Measurements from ENCODE around the gene EPHB3.
"Not testable (repeated sequence)": the region's sequence is repeated elsewhere in the genome, so short reads cannot be mapped to it uniquely, and the experiment has no call there.

EPHB3 gene

GRCh38 chr3:184610245-184610871 is 48.8 kb downstream of the EPHB3 start:
- TF ChIP-seq, protein P1, sequence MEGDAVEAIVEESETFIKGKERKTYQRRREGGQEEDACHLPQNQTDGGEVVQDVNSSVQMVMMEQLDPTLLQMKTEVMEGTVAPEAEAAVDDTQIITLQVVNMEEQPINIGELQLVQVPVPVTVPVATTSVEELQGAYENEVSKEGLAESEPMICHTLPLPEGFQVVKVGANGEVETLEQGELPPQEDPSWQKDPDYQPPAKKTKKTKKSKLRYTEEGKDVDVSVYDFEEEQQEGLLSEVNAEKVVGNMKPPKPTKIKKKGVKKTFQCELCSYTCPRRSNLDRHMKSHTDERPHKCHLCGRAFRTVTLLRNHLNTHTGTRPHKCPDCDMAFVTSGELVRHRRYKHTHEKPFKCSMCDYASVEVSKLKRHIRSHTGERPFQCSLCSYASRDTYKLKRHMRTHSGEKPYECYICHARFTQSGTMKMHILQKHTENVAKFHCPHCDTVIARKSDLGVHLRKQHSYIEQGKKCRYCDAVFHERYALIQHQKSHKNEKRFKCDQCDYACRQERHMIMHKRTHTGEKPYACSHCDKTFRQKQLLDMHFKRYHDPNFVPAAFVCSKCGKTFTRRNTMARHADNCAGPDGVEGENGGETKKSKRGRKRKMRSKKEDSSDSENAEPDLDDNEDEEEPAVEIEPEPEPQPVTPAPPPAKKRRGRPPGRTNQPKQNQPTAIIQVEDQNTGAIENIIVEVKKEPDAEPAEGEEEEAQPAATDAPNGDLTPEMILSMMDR (IDR thresholded peaks at IDR 0.05; ENCODE audit: low read depth, low read length): no peak

DNA sequence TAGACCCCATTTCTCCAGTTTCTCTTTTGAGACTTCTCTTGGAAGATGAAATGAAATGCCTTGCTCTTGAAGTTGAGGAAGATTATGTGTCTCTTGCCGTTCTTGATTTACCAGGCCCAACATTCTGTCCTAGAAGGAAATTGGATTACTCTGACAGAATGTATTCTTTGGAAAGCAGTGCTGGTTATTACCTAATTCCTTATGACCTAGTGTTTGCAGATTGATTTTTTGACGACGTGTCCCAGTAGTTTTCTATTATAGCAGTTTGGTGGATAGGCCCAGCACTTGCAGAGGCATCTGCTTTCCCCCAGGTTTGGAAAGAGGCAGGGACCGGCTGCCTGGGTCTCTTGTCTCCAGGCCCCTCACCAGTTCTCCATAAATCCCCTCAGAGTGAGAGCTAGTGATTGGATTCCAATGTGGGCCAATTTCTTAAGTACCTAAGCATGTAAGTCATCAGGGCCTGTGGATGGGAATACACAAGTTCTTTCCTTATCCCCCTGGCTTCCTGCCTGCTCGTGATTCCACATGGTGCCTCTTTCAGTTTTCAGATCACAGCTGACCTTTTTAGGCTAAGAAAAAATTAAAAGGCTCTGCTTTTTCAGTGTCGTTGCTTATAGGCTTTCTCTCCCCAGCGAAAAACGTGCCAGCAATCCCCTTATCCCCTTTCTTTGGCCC is 50.2 kb downstream of the EPHB3 start:
- DNase-seq (ENCODE audit: extremely low read depth, low read depth): no peak
- TF ChIP-seq, protein P1 (IDR thresholded peaks at IDR 0.05; ENCODE audit: low read depth, low read length): no peak

More at GRCh38 chr3:184610245-184610871, 48.8 kb downstream of the EPHB3 start:
- DNase-seq (ENCODE audit: extremely low read depth, low read depth): no peak

GRCh38 chr3:184615396-184615795 is 53.8 kb downstream of the EPHB3 start:
- TF ChIP-seq, protein P1 (IDR thresholded peaks at IDR 0.05; ENCODE audit: low read depth, low read length): no peak
- no peak for DNase-seq (ENCODE audit: extremely low read depth, low read depth)

- TF ChIP-seq, protein P1 (IDR thresholded peaks at IDR 0.05; ENCODE audit: low read depth, low read length): no peak
- DNase-seq (ENCODE audit: extremely low read depth, low read depth): no peak
Measured at GRCh38 chr3:184616436-184616835, 54.9 kb downstream of the EPHB3 start.

GRCh38 chr3:184617306-184617705 is 55.7 kb downstream of the EPHB3 start:
- not testable (repeated sequence) for DNase-seq (ENCODE audit: extremely low read depth, low read depth)

DNA sequence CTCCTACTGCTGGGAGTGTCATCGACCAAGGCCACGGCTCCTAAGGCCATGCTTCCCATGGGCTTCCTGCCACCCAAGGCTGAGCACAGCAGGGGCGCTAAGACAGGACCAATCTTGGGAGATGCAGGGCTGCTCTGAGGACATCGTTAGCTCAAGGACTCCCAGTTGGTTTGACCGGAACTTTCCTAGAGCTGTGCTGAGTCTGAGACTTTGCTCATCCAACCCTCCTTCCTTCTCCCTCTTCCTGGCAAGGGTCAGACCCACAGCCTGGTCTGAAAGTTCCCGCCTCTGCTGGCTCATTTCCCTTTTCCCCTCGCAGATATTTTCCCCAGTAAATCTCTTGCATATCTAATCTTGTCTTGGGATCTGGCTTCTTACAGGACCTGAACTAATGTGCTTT is 57.2 kb downstream of the EPHB3 start:
- DNase-seq (ENCODE audit: extremely low read depth, low read depth): no peak
- TF ChIP-seq, protein P1 (IDR thresholded peaks at IDR 0.05; ENCODE audit: low read depth, low read length): no peak

DNA sequence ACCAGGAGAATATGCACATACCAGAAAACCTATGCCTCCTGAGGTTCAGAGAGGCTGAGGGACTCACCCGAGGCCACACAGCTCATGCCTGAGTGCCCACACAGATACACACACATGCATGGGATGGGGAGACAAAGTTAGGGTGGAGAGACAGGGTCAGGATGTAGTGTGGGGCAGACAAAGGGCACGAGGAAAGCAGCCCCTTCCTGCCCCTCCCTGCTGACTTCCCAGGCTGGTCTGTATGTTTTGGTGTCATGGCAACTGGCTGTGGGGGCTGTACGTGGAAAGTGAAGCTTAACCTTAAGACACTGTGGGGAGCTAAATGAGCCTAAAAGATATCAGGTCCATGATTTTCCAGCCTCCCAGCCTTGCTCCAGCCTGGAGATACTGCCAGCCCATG is 57.8 kb downstream of the EPHB3 start:
- TF ChIP-seq, protein P1 (IDR thresholded peaks at IDR 0.05; ENCODE audit: low read depth, low read length): no peak
- no peak for DNase-seq (ENCODE audit: extremely low read depth, low read depth)

Data from AG09319 (cell line).